Stromal cell of bone marrow (primary cell): ENCODE measurements around the gene RERE.
"Not testable (repeated sequence)": the region's sequence is repeated elsewhere in the genome, so short reads cannot be mapped to it uniquely, and the experiment has no call there.

Source experiments
- DNase-seq: peaks from one replicate; pipeline ENCODE4 v3.0.0-alpha.2; 2012; ENCODE audit warnings: low read depth

RERE gene

DNA sequence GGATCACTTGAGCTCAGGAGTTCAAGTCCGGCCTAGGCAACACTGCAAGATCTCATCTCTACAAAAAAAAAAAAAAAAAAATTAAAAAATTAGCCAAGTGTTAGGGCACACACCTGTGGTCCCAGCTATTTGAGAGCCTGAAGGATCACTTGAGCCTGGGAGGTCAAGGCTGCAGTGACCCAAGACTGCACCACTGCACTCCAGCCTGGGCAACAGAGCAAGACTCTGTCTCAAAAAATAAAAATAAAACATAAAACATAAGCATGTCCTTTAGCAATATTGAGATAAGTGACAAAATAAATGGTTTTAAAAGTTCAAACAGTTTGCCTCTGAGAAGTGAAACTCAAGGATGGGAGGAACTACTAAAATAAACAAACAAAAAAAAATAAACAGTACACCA is 101.2 kb downstream of the RERE start:
- DNase-seq, result no peak

DNA sequence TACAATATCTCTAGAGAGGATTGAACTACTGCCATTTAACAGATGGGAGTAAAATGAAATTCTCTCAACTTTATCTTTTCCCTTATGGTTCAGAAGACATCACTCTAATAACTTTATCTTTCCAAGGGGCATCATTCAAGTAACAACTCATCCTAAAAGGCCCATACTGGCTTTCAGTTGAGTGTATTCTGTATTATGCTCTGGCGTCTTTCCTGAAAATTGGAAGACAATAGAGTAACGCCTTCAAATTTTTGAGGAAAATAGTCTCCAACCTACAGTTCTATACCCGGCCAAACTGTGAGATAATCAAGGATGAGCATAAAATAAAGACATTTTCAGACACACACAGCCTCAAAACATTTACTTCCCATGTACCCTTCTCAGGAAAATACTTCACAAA is 103.3 kb downstream of the RERE start:
- DNase-seq, result no peak

- DNase-seq, result peak; percentile 84
Observed at GRCh38 chr1:8712413-8713231, 104.8 kb downstream of the RERE start.

DNA sequence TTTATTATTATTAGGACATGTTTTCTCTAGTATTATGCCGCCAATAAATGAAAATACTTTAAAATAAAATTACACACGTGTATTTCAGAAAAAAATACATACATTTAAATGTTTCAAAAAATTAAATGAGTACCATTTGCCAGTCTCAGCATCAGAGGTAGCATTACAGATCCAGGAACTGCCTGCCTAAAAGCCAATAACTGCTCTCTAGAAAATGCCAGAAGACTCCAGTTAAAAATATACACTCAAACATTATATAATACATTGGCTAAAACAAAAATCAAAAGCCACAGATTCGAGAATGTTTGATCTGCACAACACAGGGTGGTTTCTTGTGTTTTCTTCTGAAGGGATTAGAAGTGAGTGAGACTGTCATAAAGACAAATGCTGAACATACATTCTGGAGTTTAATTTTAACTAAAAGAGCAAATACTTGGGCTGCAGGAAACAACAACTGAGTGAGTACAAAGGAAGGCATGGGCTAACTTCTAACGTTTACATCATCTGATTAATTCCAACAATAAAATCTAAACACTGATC is 105.5 kb downstream of the RERE start:
- no peak for DNase-seq

GRCh38 chr1:8711151-8711550 is 106.3 kb downstream of the RERE start:
- peak; percentile 33 for DNase-seq

DNA sequence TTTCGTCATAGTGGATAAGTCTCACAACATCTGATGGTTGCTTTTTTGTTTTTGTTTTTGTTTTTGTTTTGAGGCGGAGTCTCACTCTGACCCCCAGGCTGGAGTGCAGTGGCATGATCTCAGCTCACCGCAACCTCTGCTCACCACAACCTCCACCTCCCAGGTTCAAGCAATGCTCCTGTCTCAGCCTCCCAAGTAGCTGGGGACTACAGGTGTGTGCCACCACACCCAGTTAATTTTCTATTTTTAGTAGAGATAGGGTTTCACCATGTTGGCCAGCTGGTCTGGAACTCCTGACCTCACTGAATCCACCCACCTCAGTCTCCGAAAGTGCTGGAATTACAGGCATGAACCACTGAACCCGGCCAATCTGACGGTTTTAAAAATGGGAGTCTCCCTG is 109.2 kb downstream of the RERE start:
- DNase-seq, result no peak

DNA sequence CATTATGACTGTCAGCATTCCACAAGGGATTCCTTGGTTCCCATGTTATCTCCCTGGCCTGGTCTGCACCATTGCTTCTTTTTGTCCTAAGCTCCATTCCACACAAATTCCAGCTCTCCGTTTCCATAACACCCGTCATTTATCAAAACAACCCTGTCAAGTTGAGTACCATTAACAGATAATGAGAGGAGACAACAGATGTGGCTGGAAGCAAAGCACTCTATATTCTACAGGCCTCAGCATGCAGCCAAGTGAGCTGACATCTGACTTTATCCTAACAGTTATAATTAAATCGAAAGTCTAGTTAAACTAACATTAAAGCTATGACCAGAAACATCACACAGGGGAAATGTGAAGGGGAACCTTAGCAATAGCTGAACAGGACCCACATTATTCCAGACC is 110.4 kb downstream of the RERE start:
- no peak for DNase-seq

DNA sequence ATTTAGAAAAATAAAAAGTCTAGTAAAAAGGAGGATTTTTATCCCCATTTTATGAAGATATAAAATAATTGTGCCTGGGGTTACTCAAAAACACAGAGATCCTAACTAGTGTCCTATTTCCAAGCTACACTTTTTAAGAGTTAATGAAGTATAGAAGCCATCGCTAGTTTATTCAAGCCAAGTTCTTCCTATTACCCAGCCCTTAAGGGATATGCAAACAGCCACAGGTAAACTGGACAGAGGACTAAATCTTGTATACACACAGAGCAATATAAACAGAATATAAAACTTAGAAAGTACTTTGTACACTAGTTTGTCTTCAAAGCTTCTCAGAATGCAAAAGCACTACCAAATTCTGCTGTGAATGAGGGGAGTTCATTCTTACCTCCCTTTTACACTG is 111.1 kb downstream of the RERE start:
- DNase-seq, result no peak

DNA sequence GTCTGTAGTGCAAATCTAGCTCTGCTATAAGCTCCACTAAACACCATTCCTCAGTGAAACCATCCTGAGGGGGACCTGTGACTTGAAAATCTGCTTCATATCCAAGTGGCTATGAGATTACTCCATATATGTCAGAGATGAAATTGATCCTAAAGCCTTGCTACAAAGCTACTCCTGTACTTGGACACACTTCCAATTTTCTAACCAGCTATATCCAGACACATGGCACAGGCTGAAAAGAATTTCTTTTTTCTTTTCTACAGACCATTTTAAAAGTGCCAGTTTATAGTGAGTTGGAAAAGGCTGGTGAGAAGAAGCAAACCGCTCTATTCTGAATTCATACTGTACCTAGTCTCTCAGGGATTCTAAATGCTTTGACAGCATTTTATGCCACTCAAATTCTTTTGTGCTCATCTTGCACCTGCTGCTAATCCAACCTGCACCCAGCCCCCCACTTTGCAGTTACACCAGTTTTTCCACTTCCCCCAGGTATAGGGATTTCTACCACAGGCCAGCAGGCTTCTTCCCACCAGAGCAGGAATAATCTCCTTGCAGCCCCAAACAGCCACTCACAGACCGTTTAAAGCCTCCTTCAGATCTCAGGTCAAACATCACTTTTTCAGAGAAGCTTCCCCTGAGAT is 112.5 kb downstream of the RERE start:
- no peak for DNase-seq

GRCh38 chr1:8702850-8703810 is 114.3 kb downstream of the RERE start:
- peak; percentile 81 for DNase-seq

DNA sequence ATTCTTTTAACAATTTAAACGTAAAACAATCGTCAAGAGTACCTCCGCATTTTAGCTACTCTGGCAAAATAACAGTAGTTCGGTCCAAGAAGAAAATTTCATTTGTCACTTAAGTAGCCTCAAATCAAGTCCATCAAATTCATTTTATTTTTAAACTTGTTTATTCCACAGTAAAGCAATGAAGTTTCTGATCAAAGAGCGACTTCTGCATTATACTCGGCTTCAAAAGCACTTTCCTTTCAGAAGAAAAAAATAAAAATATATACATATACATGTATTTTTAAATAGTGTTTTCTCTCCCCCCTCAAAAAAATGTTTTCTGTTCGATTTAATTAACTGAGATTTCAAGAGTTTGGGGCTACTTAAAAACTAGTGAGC is 115.0 kb downstream of the RERE start:
- DNase-seq, result no peak

GRCh38 chr1:8701794-8702471 is 115.5 kb downstream of the RERE start:
- DNase-seq, result no peak

GRCh38 chr1:8699679-8700078 is 117.8 kb downstream of the RERE start:
- no peak for DNase-seq

- no peak for DNase-seq
Observed at GRCh38 chr1:8698937-8699447, 118.4 kb downstream of the RERE start.

- DNase-seq, result no peak
Observed at GRCh38 chr1:8698012-8698630, 119.3 kb downstream of the RERE start.

DNA sequence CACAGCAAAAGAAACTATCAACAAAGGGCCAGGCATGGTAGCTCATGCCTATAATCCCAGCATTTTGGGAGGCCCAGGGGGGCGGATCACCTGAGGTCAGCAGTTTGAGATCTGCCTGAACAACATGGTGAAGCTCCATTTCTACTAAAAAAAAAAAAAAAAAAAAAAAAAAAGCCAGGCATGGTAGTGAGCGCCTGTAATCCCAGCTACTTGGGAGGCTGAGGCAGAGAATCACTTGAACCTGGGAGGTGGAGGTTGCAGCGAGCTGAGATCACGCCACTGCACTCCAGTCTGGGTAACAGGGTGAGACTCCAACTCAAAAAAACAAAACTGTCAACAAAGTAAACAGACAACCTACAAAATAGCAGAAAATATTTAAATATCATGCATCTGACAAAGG is 122.0 kb downstream of the RERE start:
- not testable (repeated sequence) for DNase-seq

- DNase-seq, result no peak
Observed at GRCh38 chr1:8693107-8693506, 124.3 kb downstream of the RERE start.

DNA sequence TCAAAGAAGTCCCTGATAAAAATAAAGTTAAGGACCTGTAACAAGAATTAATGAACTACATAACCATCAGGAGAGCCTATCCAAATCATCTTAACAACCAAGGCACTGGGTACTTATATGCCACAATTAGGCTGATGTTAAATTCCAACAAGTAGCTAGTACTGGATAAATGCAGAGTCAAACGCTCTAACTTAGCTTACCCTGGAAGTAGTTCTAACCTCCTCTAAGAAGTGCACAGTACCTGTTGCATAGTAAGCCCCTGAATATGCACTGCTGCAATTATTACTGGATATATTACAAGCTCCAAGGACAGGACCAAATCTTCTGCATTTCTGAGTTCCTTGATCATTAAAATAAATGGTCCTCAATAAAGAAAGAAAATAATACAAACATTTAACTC is 125.8 kb downstream of the RERE start:
- no peak for DNase-seq

GRCh38 chr1:8690253-8690525 is 127.3 kb downstream of the RERE start:
- DNase-seq, result no peak

- DNase-seq, result no peak
Observed at GRCh38 chr1:8689431-8690252, 127.8 kb downstream of the RERE start.
